ENCODE results near the gene TXNDC11. TPM values are rescaled to one million over a fixed set of nuclear protein-coding genes. Genes with fewer than 3 reads are reported as not detected.

The TXNDC11 gene
- total and polyA plus RNA-seq, 9 of the 15 experiments (the other 6 are each of a cell fraction or from before 2014, with no cell fraction given): 0.66 to 32.6 (median 26.2) TPM

GRCh38 chr16:11697319-11697718, 45.3 kb downstream of the TXNDC11 start:
- no peak for ATAC-seq
- TF ChIP-seq ZNF717 (CRISPR knock-in tag; IDR thresholded peaks at IDR 0.05) (no peak), HOXB6 (CRISPR knock-in tag; IDR thresholded peaks at IDR 0.05; ENCODE audit: borderline replicate concordance) (no peak), HLTF (IDR thresholded peaks at IDR 0.05) (no peak), ZNF699 (CRISPR knock-in tag; IDR thresholded peaks at IDR 0.05; ENCODE audit: insufficient replicate concordance) (no peak), DMBX1 (CRISPR knock-in tag; IDR thresholded peaks at IDR 0.05; ENCODE audit: borderline replicate concordance) (no peak), FOS (IDR thresholded peaks at IDR 0.05; ENCODE audit: extremely low read depth, insufficient read length) (no peak), BRF2 (IDR thresholded peaks at IDR 0.05; ENCODE audit: borderline replicate concordance, insufficient read depth, insufficient read length) (no peak), POLR2AphosphoS5 (IDR thresholded peaks at IDR 0.05; ENCODE audit: control insufficient read depth, insufficient read depth, low read depth, low read length) (no peak), MBD2 (IDR thresholded peaks at IDR 0.05; ENCODE audit: borderline replicate concordance, low read depth) (no peak), KDM5B (IDR thresholded peaks at IDR 0.05; ENCODE audit: insufficient replicate concordance, low read depth, low read length) (no peak), GATA2 (CRISPR knock-in tag; IDR thresholded peaks at IDR 0.05) (no peak), ZNF668 (CRISPR knock-in tag; IDR thresholded peaks at IDR 0.05) (no peak), LARP7 (IDR thresholded peaks at IDR 0.05) (no peak)
- TF ChIP-seq, protein P1, sequence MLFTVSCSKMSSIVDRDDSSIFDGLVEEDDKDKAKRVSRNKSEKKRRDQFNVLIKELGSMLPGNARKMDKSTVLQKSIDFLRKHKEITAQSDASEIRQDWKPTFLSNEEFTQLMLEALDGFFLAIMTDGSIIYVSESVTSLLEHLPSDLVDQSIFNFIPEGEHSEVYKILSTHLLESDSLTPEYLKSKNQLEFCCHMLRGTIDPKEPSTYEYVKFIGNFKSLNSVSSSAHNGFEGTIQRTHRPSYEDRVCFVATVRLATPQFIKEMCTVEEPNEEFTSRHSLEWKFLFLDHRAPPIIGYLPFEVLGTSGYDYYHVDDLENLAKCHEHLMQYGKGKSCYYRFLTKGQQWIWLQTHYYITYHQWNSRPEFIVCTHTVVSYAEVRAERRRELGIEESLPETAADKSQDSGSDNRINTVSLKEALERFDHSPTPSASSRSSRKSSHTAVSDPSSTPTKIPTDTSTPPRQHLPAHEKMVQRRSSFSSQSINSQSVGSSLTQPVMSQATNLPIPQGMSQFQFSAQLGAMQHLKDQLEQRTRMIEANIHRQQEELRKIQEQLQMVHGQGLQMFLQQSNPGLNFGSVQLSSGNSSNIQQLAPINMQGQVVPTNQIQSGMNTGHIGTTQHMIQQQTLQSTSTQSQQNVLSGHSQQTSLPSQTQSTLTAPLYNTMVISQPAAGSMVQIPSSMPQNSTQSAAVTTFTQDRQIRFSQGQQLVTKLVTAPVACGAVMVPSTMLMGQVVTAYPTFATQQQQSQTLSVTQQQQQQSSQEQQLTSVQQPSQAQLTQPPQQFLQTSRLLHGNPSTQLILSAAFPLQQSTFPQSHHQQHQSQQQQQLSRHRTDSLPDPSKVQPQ (CRISPR knock-in tag; IDR thresholded peaks at IDR 0.05; ENCODE audit: borderline replicate concordance): no peak
- H3K36me3 ChIP-seq (ENCODE audit: control insufficient read depth, insufficient read depth, low read length): peaks cover 78% of the 10 kb centered on the region
- DNase-seq (ENCODE audit: extremely low read depth in 1 of 4, low spot score in 3 of 4): no peak
- H3K4me1 ChIP-seq (replicated peaks in 1 of 2; ENCODE audit: control insufficient read depth in 2 of 2, insufficient read depth in 2 of 2, low read length in 2 of 2): no peaks in the 10 kb centered on the region
- no TSS peak for BruUV-seq (replicated peaks)
- H3K9me3 ChIP-seq (replicated peaks; ENCODE audit: control insufficient read depth, insufficient read depth, low read depth, low read length): no peaks in the 10 kb centered on the region
- intact Hi-C loops (cut with micrococcal nuclease): no loop called here
- no peaks in the 10 kb centered on the region for H3K27me3 ChIP-seq (ENCODE audit: control insufficient read depth in 2 of 2, insufficient read depth in 2 of 2, low read length in 2 of 2)
- 96% methylated on average over 11 of the region's 12 CpGs for whole genome bisulfite sequencing (ENCODE audit: insufficient coverage, low coverage, missing lambda C conversion rate)
- FAIRE-seq: no peak
- ChIA-PET POLR2A (interaction anchor here (0.6 to 1.0 kb wide), 2 partner anchors 10 to 37 kb away, joined by 3 read pairs; no protein-coding TSS in a partner anchor), CTCF (ENCODE audit: low intra/inter-chr PET ratio) (no interaction called here)
- peaks cover 3% of the 10 kb centered on the region for H3K9me1 ChIP-seq (ENCODE audit: control insufficient read depth, insufficient read depth, low read length)
- H3K4me2 ChIP-seq (ENCODE audit: insufficient read depth, low read length): no peak overlapping the region
- H3K4me3 ChIP-seq: no peak overlapping the region
- peak overlapping the region in 1 of 2 experiments; percentile 54; a peak in 1 of 4 replicates for H3K9ac ChIP-seq (ENCODE audit: insufficient read depth in 1 of 2, low read depth in 2 of 2, low read length in 2 of 2)
- no peaks in the 10 kb centered on the region for H4K20me1 ChIP-seq (replicated peaks; ENCODE audit: control insufficient read depth, insufficient read depth, low read length)
- H3K79me2 ChIP-seq (ENCODE audit: control insufficient read depth, insufficient read depth, low read length): no peaks in the 10 kb centered on the region
- no peak overlapping the region for H2AFZ ChIP-seq (ENCODE audit: low read depth, low read length)
- no peak overlapping the region for H3K27ac ChIP-seq (ENCODE audit: extremely low read depth, low read depth, low read length)
- in situ Hi-C loops (cut with MboI): no loop called here
